A204.1 (cell line): ENCODE measurements around the gene RNF125.

Experiments used
- FAIRE-seq: peaks from 2 replicates; lab custom pipeline; 2012; peaks lifted over from hg19 to GRCh38; lab: Jason Lieb, UNC

Gene RNF125

GRCh38 chr18:32091325-32091723, 72.7 kb downstream of the RNF125 start:
- FAIRE-seq, result no peak

GRCh38 chr18:32091724-32092421, 73.2 kb downstream of the RNF125 start, which contains the start of gene RNF138:
Gene RNF138 (plus strand): TSS chr18:32091874. CDS start chr18:32092777, 903 bp downstream.
- FAIRE-seq, result no peak

GRCh38 chr18:32092422-32093101, 73.9 kb downstream of the RNF125 start:
- FAIRE-seq, result no peak

- no peak for FAIRE-seq
Measured at GRCh38 chr18:32093102-32093511, 74.5 kb downstream of the RNF125 start.

GRCh38 chr18:32093523-32093922, 74.9 kb downstream of the RNF125 start:
- no peak for FAIRE-seq

GRCh38 chr18:32095192-32095899, 76.7 kb downstream of the RNF125 start:
- FAIRE-seq, result no peak

- no peak for FAIRE-seq
Measured at GRCh38 chr18:32095900-32096229, 77.2 kb downstream of the RNF125 start.

GRCh38 chr18:32096946-32097345, 78.3 kb downstream of the RNF125 start:
- FAIRE-seq, result no peak

GRCh38 chr18:32104516-32104915, 85.9 kb downstream of the RNF125 start:
- FAIRE-seq, result no peak

GRCh38 chr18:32110005-32110404, 91.4 kb downstream of the RNF125 start:
- no peak for FAIRE-seq

- FAIRE-seq, result no peak
Measured at GRCh38 chr18:32111706-32112105, 93.1 kb downstream of the RNF125 start.

GRCh38 chr18:32112826-32113225, 94.2 kb downstream of the RNF125 start:
- FAIRE-seq, result no peak

GRCh38 chr18:32114293-32114942, 95.8 kb downstream of the RNF125 start:
- FAIRE-seq, result no peak

- no peak for FAIRE-seq
Measured at GRCh38 chr18:32122039-32122438, 103.4 kb downstream of the RNF125 start.
